Eye (tissue), 1 donor: ENCODE results near the gene CHIA.

Source experiments
- DNase-seq: peaks from one replicate; pipeline ENCODE4 v3.0.0-alpha.2; 2015

The CHIA gene

GRCh38 chr1:111369645-111370044 lies 79.0 kb downstream of the CHIA start:
- no peak for DNase-seq
